Parathyroid adenoma (tissue), 2 donors: ENCODE data around the gene AIFM2.

Experiments used
- H2AFZ ChIP-seq: fragments of 300-600 bp; sonication (generic); one replicate; pipeline ENCODE4 v1.7.0; 2017; ENCODE audit warnings: antibody characterized with exemption, mild to moderate bottlenecking
- H3K27ac ChIP-seq: fragments of 300-600 bp; sonication (generic); one replicate; pipeline ENCODE4 v1.7.0; 2017
- H3K27me3 ChIP-seq: fragments of 300-600 bp; sonication (generic); one replicate; pipeline ENCODE4 v1.7.0; 2017; ENCODE audit warnings: low read length; ENCODE audit not compliant: control insufficient read depth, insufficient read depth
- H3K36me3 ChIP-seq: fragments of 300-600 bp; sonication (generic); one replicate; pipeline ENCODE4 v1.7.0; 2017; ENCODE audit warnings: low read length; ENCODE audit not compliant: control insufficient read depth, insufficient read depth
- H3K4me1 ChIP-seq: fragments of 300-600 bp; sonication (generic); one replicate; pipeline ENCODE4 v1.7.0; 2017; ENCODE audit warnings: control low read depth
- H3K4me2 ChIP-seq: fragments of 300-600 bp; sonication (generic); one replicate; pipeline ENCODE4 v1.7.0; 2017; ENCODE audit warnings: low read length
- H3K4me3 ChIP-seq: fragments of 300-600 bp; sonication (generic); one replicate; pipeline ENCODE4 v1.7.0; 2017; ENCODE audit warnings: low read depth, low read length
- H3K79me2 ChIP-seq: fragments of 300-600 bp; sonication (generic); one replicate; pipeline ENCODE4 v1.7.0; 2017; ENCODE audit warnings: control low read depth
- H3K9ac ChIP-seq: fragments of 300-600 bp; sonication (generic); one replicate; pipeline ENCODE4 v1.7.0; 2017; ENCODE audit warnings: mild to moderate bottlenecking
- H3K9me3 ChIP-seq: fragments of 300-600 bp; sonication (generic); one replicate; pipeline ENCODE4 v1.7.0; 2017; ENCODE audit warnings: low read length; ENCODE audit not compliant: control insufficient read depth
- TF ChIP-seq, protein P1 (sequence below): fragments of 300-600 bp; sonication (generic); IDR thresholded peaks from one replicate; pipeline ENCODE4 v1.7.0; 2017; ENCODE audit warnings: antibody characterized with exemption, mild to moderate bottlenecking
- donor health status: primary hyperparathyroidism.

The AIFM2 gene

GRCh38 chr10:70069346-70069745, 63.3 kb downstream of the AIFM2 start:
- H3K27ac ChIP-seq = no peak overlapping the region
- H3K27me3 ChIP-seq = no peaks in the 10 kb centered on the region
- no peak overlapping the region for H3K9ac ChIP-seq
- H3K4me3 ChIP-seq = no peak overlapping the region
- H3K4me1 ChIP-seq = no peaks in the 10 kb centered on the region
- no peaks in the 10 kb centered on the region for H3K9me3 ChIP-seq
- TF ChIP-seq, protein P1, sequence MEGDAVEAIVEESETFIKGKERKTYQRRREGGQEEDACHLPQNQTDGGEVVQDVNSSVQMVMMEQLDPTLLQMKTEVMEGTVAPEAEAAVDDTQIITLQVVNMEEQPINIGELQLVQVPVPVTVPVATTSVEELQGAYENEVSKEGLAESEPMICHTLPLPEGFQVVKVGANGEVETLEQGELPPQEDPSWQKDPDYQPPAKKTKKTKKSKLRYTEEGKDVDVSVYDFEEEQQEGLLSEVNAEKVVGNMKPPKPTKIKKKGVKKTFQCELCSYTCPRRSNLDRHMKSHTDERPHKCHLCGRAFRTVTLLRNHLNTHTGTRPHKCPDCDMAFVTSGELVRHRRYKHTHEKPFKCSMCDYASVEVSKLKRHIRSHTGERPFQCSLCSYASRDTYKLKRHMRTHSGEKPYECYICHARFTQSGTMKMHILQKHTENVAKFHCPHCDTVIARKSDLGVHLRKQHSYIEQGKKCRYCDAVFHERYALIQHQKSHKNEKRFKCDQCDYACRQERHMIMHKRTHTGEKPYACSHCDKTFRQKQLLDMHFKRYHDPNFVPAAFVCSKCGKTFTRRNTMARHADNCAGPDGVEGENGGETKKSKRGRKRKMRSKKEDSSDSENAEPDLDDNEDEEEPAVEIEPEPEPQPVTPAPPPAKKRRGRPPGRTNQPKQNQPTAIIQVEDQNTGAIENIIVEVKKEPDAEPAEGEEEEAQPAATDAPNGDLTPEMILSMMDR = no peak
- peaks cover 3% of the 10 kb centered on the region for H3K79me2 ChIP-seq
- H3K36me3 ChIP-seq = no peaks in the 10 kb centered on the region
- no peak overlapping the region for H3K4me2 ChIP-seq
- no peak overlapping the region for H2AFZ ChIP-seq

- no peak overlapping the region for H3K27ac ChIP-seq
- no peaks in the 10 kb centered on the region for H3K4me1 ChIP-seq
- H3K4me2 ChIP-seq = no peak overlapping the region
- TF ChIP-seq, protein P1 = no peak
- H2AFZ ChIP-seq = no peak overlapping the region
- no peaks in the 10 kb centered on the region for H3K36me3 ChIP-seq
- no peak overlapping the region for H3K4me3 ChIP-seq
- peaks cover 3% of the 10 kb centered on the region for H3K79me2 ChIP-seq
- no peaks in the 10 kb centered on the region for H3K9me3 ChIP-seq
- H3K27me3 ChIP-seq = no peaks in the 10 kb centered on the region
- H3K9ac ChIP-seq = no peak overlapping the region
These were observed 63.7 kb downstream of the AIFM2 start for GRCh38 chr10:70068925-70069324.

DNA sequence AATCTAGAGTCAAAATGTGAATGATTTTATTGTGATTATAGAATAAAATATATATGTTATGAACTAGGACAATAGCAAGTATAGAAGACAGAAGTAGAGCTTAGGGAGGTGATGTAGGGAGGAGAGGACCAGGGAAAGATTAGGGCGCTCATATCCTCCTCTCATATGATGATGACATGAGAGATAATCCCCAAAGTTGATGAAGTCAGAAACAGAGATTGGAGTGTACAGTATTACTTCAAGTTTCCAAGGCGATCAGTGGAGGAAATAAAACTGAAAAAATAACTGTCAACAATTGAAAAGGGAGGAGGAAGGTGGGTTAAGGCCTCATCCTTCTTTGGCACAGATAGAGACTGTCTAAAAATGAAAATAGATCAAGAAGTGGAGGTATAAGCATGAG, 65.0 kb downstream of the AIFM2 start:
- Histone ChIP-seq H3K9me3 (no peaks in the 10 kb centered on the region), H3K9ac (no peak overlapping the region), H3K36me3 (no peaks in the 10 kb centered on the region), H2AFZ (no peak overlapping the region), H3K27me3 (no peaks in the 10 kb centered on the region), H3K4me3 (no peak overlapping the region), H3K27ac (no peak overlapping the region), H3K4me1 (no peaks in the 10 kb centered on the region), H3K4me2 (no peak overlapping the region), H3K79me2 (peaks cover 3% of the 10 kb centered on the region)
- TF ChIP-seq, protein P1 = no peak

DNA sequence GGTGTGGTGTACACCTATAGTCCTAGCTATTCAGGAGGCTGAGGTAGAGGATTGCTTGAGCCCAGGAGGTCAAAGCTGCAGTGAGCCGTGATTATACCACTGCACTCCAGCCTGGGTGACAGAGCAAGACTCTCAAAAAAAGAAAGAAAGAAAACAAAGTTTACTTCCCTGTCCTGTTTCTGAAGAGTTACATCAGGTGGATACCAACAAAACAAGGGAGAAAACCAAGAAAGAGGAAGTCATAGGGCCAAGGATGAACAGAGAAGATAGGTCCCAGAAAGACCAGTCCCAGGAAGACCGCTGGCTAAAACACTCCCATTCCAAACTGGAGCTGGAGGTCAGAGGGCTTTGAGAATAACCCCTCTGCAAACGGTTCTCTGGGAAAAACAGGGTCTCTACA, 66.4 kb downstream of the AIFM2 start:
- no peak overlapping the region for H3K9ac ChIP-seq
- TF ChIP-seq, protein P1 = no peak
- no peaks in the 10 kb centered on the region for H3K27me3 ChIP-seq
- H3K4me1 ChIP-seq = no peaks in the 10 kb centered on the region
- no peaks in the 10 kb centered on the region for H3K36me3 ChIP-seq
- H3K9me3 ChIP-seq = no peaks in the 10 kb centered on the region
- H2AFZ ChIP-seq = no peak overlapping the region
- peaks cover 5% of the 10 kb centered on the region for H3K79me2 ChIP-seq
- no peak overlapping the region for H3K4me2 ChIP-seq
- H3K4me3 ChIP-seq = no peak overlapping the region
- H3K27ac ChIP-seq = no peak overlapping the region

- Histone ChIP-seq H3K4me1 (no peaks in the 10 kb centered on the region), H3K4me2 (no peak overlapping the region), H3K4me3 (no peak overlapping the region), H3K79me2 (peaks cover 5% of the 10 kb centered on the region), H3K27ac (no peak overlapping the region), H3K27me3 (no peaks in the 10 kb centered on the region), H3K9ac (no peak overlapping the region), H3K36me3 (no peaks in the 10 kb centered on the region), H3K9me3 (no peaks in the 10 kb centered on the region), H2AFZ (no peak overlapping the region)
- TF ChIP-seq, protein P1 = no peak
These were observed 68.1 kb downstream of the AIFM2 start for GRCh38 chr10:70064486-70064885.
